ENCODE measurements around the gene ADAMTSL1.

GRCh38 chr9:18707489-18708205 is 233.7 kb downstream of the ADAMTSL1 start:
- TF ChIP-seq CTCF (IDR thresholded peaks at IDR 0.05) (no peak), POLR2A (IDR thresholded peaks at IDR 0.05) (no peak)
